ENCODE data around the gene KANK4.
A peak's percentile ranks its signal among the peaks of the same experiment; 100 is the strongest.

Gene KANK4

GRCh38 chr1:62304515-62304914 is 14.7 kb downstream of the KANK4 start:
- no peak for DNase-seq

- no peak for DNase-seq
Measured at GRCh38 chr1:62301726-62302390, 17.4 kb downstream of the KANK4 start.

- no peak for DNase-seq
Measured at GRCh38 chr1:62299426-62300200, 19.6 kb downstream of the KANK4 start.

- DNase-seq, result no peak
Measured at GRCh38 chr1:62295921-62296491, 23.2 kb downstream of the KANK4 start.

DNA sequence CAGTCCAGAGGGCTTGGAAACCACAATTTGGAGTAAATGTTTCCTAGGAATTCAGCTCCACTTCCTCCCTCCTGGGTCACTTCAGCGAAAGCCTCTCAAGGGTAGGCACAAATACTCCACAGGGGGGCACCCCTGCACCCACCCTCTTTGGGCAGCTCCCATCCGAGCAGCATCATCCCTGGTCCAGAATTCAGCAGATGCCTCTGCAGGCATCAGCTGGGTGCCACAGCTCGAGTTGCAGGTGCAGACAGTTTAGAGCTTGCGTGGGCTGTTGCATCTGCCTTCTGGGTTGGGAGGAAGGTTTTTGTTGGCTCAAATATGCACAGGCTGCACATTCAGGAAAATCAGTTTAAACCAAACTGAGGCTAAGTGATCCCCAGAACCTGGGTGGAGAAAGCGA is 25.0 kb downstream of the KANK4 start:
- no peak for DNase-seq

DNA sequence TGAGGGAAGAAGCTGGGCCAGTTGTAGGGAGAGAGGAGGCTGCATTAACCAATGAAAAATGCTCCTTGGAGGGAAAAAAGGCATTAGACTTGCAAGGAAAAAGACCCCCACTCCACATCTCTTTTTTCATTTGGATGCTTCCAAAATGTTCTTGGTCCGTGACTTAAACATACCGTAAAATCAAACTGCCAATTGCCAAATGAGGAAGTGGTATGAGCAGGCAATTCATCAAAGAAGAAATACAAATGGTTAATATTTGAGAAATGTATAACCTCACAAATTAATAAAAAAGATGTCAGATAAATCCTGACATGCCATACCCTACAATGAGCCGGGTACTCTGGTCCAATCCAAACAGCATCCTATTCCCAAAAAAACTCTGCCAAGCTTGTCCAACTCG is 30.6 kb downstream of the KANK4 start:
- no peak for DNase-seq

DNA sequence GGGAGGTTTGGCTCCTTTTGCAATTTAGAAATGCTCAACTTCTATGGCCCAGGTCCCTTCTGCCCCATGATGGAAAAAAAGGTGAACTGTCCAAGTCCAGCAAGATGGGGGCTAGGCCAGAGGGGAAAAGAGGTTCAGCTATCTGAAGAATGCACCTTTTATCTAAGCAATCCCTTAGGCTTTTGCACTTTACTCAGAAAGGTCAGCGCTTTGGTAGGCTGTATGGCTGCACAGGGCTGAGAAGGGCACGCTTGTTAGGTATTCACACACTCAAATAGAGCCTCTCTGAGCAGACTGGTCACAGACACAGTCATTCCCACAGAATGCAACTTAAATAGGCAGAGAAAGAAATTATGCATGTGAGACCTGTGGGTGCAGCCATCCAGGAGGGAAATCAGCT is 31.0 kb downstream of the KANK4 start:
- DNase-seq, result no peak

DNA sequence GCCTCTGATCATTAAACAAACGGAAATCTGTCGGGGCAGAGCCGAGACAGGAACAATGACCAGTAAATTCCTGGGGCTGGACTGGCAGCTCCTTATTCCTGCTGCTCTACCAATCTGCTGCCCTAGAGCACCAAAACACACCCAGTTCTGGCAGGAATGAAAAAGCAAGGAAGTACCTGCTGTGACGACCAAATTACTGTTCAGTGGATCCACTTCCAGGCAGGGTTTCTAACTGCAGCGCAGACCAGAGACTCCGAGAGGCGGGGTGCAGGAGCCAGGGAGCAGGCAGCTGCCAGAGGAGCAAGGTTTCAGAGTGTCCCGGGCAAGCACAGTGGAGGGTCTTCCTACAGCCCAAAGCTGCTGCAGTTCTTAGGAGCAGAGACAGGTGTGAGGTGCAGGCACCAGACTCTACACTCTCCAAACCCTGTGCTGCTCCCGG is 32.4 kb downstream of the KANK4 start:
- no peak for DNase-seq

DNA sequence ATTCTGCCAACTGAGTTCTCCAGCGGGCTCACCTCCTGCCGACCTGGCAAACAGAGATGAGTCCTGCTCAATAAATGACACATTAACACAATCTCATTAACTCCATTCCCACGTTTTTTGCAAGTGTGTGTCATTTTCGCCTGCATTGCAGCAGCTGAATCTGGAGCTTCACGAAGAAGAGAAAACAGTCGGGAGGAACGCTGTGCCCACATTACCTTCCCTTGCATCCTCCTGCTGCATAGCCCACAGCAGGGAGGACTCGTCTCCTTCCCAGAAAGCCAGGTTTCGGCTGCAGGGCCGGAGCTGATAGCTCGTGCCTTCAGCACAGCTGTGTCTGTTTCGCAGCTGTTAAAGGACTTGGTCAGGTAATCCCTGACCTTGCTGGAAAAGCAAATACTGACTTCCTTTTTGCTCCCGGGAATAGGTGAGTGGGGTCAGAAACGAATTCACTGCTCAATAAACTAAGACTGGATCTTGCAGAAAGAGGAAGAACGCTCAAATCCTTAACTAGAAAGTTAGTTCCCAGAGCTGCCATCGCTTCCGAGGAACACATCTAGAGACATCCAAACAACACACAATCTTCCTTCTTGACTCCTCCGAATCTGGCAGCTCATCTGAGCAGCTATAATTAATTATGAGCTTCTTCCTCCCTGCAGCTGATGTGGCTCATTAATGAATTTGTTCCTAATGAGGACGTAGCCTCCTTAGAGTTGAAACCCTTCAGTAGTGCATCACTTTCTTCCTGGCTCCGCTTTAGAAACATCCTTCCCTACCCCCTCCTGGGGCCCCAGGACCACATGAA is 33.0 kb downstream of the KANK4 start:
- no peak for DNase-seq

DNA sequence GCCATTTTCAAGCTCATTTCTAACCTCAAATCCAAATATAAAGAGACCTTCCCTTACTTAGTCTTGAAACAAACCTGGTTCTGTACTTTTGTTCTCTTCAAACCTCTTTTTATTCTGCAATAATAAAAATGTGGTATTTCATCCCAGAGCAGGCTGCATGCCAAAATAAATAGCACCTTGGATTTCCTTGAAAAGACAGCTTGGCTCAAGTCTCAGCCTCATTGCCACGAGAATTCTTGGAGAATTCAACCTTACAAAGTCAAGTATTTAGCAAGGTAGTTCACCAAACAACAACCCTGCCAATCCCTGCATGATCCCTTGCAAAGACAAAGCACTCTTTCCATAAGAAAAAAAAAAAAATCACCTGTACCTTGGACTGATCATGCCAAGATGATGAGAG is 33.8 kb downstream of the KANK4 start:
- no peak for DNase-seq

- no peak for DNase-seq
Measured at GRCh38 chr1:62283986-62284385, 35.2 kb downstream of the KANK4 start.

- DNase-seq, result no peak
Measured at GRCh38 chr1:62282909-62283755, 36.1 kb downstream of the KANK4 start.

DNA sequence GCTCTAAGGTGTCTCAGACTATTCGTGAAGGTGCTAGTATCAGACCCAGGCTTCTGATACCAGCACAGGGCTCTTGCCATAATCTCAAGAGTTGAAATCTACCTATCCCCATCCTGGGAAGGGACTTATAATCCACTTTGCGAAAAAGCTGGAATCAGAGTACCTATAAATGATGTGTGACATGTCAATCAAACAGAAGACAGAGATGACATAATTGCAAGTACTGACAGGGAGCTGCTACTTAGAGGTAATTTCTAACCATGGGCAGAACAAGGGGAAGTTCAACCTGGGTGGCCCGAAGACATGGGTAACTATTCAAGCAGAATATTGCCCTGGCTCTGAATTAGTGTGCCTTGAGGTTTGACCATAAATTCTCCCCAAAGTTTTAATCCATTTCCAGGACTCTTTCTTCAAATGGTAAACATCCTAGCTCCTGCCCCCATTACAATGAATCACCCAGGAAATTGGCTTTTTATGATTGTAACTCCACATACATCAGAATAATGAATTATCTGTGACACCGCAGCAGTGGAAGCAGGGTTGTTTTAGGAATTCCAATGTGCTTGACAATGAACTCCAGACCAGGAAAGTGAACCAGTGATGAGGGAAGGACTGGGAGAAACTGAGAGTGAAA is 37.2 kb downstream of the KANK4 start:
- DNase-seq, result no peak

DNA sequence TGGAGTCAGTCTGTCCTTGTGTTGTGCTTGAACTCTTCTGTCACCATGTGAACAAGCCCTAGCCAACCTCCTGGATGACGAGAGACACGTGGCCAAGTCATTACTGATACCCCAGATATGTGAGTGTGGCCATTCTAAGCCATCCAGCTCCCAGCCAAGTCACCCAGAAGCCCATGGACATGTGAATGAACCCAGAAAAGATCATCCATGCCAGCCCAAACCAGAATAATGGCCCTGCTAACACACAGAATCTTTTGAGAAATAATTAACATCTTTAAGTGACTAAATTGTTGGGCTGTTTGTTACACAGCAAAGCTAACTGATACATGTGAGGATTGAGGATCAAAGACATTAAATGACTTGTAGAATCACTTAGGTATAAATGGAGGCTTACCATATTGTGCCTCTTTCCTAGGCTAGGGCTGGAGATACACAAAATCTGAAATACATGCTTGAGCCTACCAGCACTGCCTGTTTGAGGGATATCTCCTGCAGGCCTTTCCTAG is 38.2 kb downstream of the KANK4 start:
- no peak for DNase-seq

DNA sequence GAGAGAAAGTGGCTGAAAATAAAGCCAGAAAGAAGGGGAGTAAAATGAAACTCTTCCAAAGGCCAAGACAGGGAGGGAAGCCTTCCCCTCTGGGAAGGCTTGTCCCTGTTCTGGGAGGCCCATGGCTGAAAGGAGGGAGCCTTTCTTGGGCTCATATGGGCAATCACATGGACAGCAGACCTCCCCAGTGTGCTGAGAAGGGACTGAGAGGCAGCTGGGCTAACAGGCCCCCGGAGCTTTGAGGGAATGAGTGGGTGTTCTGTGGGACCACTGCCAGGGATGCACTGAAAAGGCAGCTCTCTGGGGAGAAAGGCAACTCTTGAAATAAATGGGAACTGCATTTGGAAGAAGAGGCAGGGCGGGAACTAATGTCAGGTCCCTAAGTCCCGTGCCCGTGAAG is 39.1 kb downstream of the KANK4 start:
- DNase-seq, result no peak

GRCh38 chr1:62276791-62277190 is 42.4 kb downstream of the KANK4 start:
- no peak for DNase-seq

GRCh38 chr1:62274496-62275485 is 44.4 kb downstream of the KANK4 start:
- no peak for DNase-seq

DNA sequence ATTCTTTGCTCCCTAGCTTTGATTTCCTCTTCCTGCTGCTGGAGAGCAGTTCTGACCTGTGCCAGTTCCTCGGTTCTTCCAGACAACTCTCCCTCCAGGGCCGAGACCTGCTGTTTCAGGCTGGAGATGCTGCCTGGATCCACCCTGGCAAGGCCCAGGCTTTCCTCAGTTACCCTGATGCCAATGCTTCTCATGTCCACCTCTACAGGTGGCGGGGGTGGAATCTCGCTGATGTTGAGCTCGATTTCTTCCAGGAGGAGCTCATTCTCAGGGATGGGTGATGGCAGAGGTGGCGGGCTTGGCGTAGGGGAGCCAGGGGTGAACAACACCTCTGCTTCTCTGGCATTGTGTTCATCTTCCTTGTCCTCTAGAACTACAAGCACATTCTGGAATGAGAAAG is 45.3 kb downstream of the KANK4 start:
- no peak for DNase-seq

DNA sequence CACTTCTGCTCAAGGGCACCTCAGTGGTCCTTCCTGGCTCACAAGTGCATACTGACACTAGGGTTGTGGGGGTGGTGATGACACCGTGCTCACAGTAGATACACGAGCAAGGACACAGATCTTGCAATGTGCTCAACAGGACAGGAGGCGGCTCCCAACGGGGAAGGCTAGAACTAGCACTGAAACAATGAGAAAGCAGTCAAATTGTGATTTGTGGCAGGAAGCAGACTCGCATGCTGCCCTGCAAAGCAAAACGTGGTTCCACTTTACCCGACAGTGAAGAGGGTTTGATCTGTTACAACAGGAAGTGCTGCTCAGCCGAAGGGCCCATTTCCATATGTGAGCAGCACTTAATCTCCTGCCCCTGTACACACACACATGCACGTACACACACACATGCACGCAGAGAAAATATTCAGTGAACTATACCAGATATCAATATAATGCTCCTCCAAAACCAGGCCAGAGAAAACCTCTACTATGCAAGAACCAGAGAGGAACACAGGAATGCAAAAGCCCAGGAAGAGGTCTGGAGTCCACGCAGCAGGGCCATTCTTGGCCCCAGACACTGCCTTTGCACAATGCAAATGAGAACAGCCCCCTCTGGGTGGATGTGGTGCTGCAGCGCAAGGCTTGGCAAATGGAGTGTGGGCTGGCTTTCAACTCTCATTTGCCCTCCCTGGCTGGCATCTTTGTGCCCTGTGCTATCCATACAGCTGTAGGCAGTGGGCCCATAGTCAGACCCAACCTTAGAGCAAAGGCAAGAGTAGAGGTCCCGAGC is 47.1 kb downstream of the KANK4 start:
- peak; percentile 10 to 21 for DNase-seq

DNA sequence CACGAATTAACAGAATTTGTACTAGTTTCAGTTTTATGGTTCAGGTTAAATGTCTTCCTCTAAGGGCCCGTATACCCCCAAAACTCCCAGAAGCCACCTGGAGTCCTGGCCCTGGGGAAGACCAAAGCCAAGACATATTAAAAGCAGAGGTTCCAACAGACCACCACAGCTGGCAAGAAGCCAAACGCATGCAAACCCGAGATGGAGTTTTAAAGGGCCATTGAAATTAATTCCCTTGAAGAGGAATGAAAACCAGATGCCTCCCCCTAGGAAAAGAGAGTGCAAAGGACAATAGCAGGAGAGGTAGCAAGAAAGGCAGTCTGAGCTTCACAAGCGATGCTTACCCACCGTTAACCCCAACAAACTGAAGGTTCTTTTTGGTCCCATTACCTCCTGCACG is 48.1 kb downstream of the KANK4 start:
- no peak for DNase-seq
